GM12892 (cell line): ENCODE results near the gene DGCR8.

Experiments
- POLR2A ChIP-seq: IDR thresholded peaks from 2 replicates; pipeline ENCODE4 v1.6.1; 2011; ENCODE audit warnings: low read depth, low read length, control low read depth
- POLR2AphosphoS5 ChIP-seq: IDR thresholded peaks from 2 replicates; pipeline ENCODE4 v1.6.1; 2011; ENCODE audit warnings: low read depth, low read length, control low read depth
- TAF1 ChIP-seq: IDR thresholded peaks from 2 replicates; pipeline ENCODE4 v1.6.1; 2011; ENCODE audit warnings: low read depth, mild to moderate bottlenecking, control low read depth, low read length, borderline replicate concordance

DNA sequence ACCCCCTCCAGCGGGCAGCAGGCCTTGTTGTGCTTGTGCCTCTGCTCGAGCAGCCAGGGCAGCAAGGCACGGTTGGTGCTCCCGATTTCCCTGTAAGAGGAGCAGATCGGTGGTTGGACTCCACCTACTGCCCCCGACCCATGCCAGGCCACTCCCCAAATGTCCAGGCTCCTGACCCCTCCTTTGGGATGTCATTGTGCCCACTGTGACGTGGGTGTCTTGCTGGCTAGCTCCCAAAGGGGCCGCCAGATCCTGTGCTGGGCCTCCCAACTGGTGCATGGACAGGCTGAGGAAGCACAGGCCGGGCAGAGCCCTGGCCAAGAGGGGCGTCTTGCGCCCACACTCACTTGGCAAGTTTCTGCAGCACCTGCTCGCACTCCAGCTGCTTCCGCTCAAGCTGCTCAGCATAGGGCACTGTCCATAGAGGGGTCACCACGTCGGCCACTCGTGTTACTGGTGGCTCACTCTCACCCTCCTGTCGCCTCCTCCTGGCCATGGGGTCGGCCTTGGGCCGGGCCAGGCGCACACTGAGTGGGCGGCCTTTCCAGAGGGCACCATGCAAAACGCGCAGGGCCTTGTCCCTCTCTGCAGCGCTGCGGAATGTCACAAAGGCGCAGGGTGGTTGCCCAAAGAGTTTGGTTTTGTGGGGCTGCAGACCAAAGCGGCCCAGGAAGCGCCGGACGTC is 35.8 kb downstream of the DGCR8 start, which contains the start of gene RANBP1:
- no peak for TF ChIP-seq POLR2A
- TF ChIP-seq POLR2AphosphoS5 = no peak
- no peak for TF ChIP-seq TAF1
